NCI-H1105 (cell line): ENCODE measurements around the gene BRICD5.
A peak's percentile ranks its signal among the peaks of the same experiment; 100 is the strongest.

Experiments
- DNase-seq: peaks from one replicate; lab custom pipeline; 2025; lab: John Stamatoyannopoulos, UW

Gene BRICD5

GRCh38 chr16:2199095-2199494, 11.6 kb downstream of the BRICD5 start:
- no peak for DNase-seq

GRCh38 chr16:2198283-2198682, 12.4 kb downstream of the BRICD5 start:
- DNase-seq, result no peak

- no peak for DNase-seq
These were observed 12.9 kb downstream of the BRICD5 start for GRCh38 chr16:2197765-2198164.

- DNase-seq, result no peak
These were observed 13.6 kb downstream of the BRICD5 start for GRCh38 chr16:2196981-2197511.

GRCh38 chr16:2196162-2196980, 14.3 kb downstream of the BRICD5 start, which contains the start of gene CASKIN1:
Gene CASKIN1 (minus strand): TSS chr16:2196605. CDS start chr16:2196432, 173 bp downstream.
- no peak for DNase-seq

GRCh38 chr16:2195322-2196161, 15.1 kb downstream of the BRICD5 start:
- DNase-seq, result no peak

- peak; percentile 27 for DNase-seq
These were observed 15.8 kb downstream of the BRICD5 start for GRCh38 chr16:2194852-2195321.

- DNase-seq, result no peak
These were observed 16.4 kb downstream of the BRICD5 start for GRCh38 chr16:2194166-2194834.

- no peak for DNase-seq
These were observed 19.3 kb downstream of the BRICD5 start for GRCh38 chr16:2191446-2191706.

GRCh38 chr16:2190659-2191445, 19.8 kb downstream of the BRICD5 start:
- no peak for DNase-seq

GRCh38 chr16:2190002-2190658, 20.5 kb downstream of the BRICD5 start:
- no peak for DNase-seq

GRCh38 chr16:2189252-2189893, 21.3 kb downstream of the BRICD5 start:
- no peak for DNase-seq

GRCh38 chr16:2188395-2188794, 22.3 kb downstream of the BRICD5 start:
- DNase-seq, result no peak

- DNase-seq, result no peak
These were observed 23.5 kb downstream of the BRICD5 start for GRCh38 chr16:2187212-2187611.

GRCh38 chr16:2186505-2186904, 24.2 kb downstream of the BRICD5 start:
- no peak for DNase-seq

GRCh38 chr16:2186064-2186463, 24.6 kb downstream of the BRICD5 start:
- no peak for DNase-seq

- no peak for DNase-seq
These were observed 25.7 kb downstream of the BRICD5 start for GRCh38 chr16:2184962-2185361.

- DNase-seq, result no peak
These were observed 26.3 kb downstream of the BRICD5 start for GRCh38 chr16:2184346-2184745.

GRCh38 chr16:2183671-2184070, 27.0 kb downstream of the BRICD5 start:
- DNase-seq, result no peak

- no peak for DNase-seq
These were observed 28.7 kb downstream of the BRICD5 start for GRCh38 chr16:2181952-2182351.
